Keratinocyte (primary cell): ENCODE results near the gene FBXO3. TPM values are rescaled to one million over a fixed set of nuclear protein-coding genes. Genes with fewer than 3 reads are reported as not detected.

ENCODE experiments used
- DNase-seq: peaks from one replicate; pipeline ENCODE4 v3.0.0-alpha.2; 2011; ENCODE audit warnings: low read depth, missing footprints, low spot score
- FAIRE-seq: peaks from 2 replicates; lab custom pipeline; 2011; peaks lifted over from hg19 to GRCh38; lab: Jason Lieb, UNC
- H2AFZ ChIP-seq: 2 replicates; pipeline ENCODE4 v1.6.0; 2012; ENCODE audit warnings: low read length, control low read depth, inconsistent platforms; ENCODE audit not compliant: control insufficient read depth
- H3K27ac ChIP-seq: 2 replicates; pipeline ENCODE4 v1.5.1; 2011; ENCODE audit warnings: low read length; ENCODE audit not compliant: control insufficient read depth, insufficient read depth
- H3K27me3 ChIP-seq: 3 replicates; pipeline ENCODE4 v1.6.0; 2011; ENCODE audit warnings: low read length; ENCODE audit not compliant: control insufficient read depth, insufficient read depth; ENCODE audit errors: extremely low read depth
- H3K36me3 ChIP-seq, 2 experiments: 2 replicates in 1 of 2; 3 replicates in 1 of 2; pipeline ENCODE4 v1.5.1; 2011; ENCODE audit warnings: low read length in 2 of 2, mild to moderate bottlenecking in 1 of 2; ENCODE audit not compliant: control insufficient read depth in 2 of 2, insufficient read depth in 2 of 2; ENCODE audit errors: extremely low read depth in 1 of 2
- H3K4me1 ChIP-seq: 3 replicates; pipeline ENCODE4 v1.5.1; 2011; ENCODE audit warnings: low read length; ENCODE audit not compliant: control insufficient read depth, insufficient read depth; ENCODE audit errors: extremely low read depth
- H3K4me2 ChIP-seq: 3 replicates; pipeline ENCODE4 v1.6.0; 2011; ENCODE audit warnings: low read depth, low read length; ENCODE audit not compliant: control insufficient read depth, insufficient read depth; ENCODE audit errors: extremely low read depth
- H3K4me3 ChIP-seq, 3 experiments: fragments of 200-600 bp in 1 of 3; sonication (generic) in 1 of 3; 2 replicates in 2 of 3; 3 replicates in 1 of 3; pipeline ENCODE4 v1.5.1; 2011 to 2016; ENCODE audit warnings: low read length in 3 of 3, mild to moderate bottlenecking in 3 of 3, control low read depth in 2 of 3, inconsistent platforms in 1 of 3, low read depth in 1 of 3, mixed read lengths in 1 of 3, mixed run types in 1 of 3, moderate library complexity in 1 of 3; ENCODE audit not compliant: control insufficient read depth in 2 of 3, insufficient read depth in 2 of 3; ENCODE audit errors: extremely low read depth in 1 of 3
- H3K79me2 ChIP-seq: 2 replicates; pipeline ENCODE4 v1.6.0; 2012; ENCODE audit warnings: low read length; ENCODE audit not compliant: control insufficient read depth, insufficient read depth
- H3K9ac ChIP-seq: 3 replicates; pipeline ENCODE4 v1.6.0; 2011; ENCODE audit warnings: low read length; ENCODE audit not compliant: control insufficient read depth, insufficient read depth; ENCODE audit errors: extremely low read depth
- H3K9me1 ChIP-seq: 3 replicates; pipeline ENCODE4 v1.6.0; 2011; ENCODE audit warnings: low read length; ENCODE audit not compliant: control insufficient read depth, insufficient read depth; ENCODE audit errors: extremely low read depth
- H3K9me3 ChIP-seq: 2 replicates; pipeline ENCODE4 v1.5.1; 2012; ENCODE audit warnings: low read depth, low read length; ENCODE audit not compliant: control insufficient read depth
- H4K20me1 ChIP-seq: 3 replicates; pipeline ENCODE4 v1.6.0; 2011; ENCODE audit warnings: low read length; ENCODE audit not compliant: control insufficient read depth, insufficient read depth; ENCODE audit errors: extremely low read depth
- EZH2 ChIP-seq: IDR thresholded peaks from one replicate; pipeline ENCODE4 v1.6.1; 2012; ENCODE audit warnings: inconsistent platforms, mild to moderate bottlenecking, low read length, moderate library complexity
- dilution Hi-C: fragments of 300-500 bp; cut with MboI; formaldehyde crosslinking; loops from one replicate; pipeline ENCODE4 v1.7.0; 2020; ENCODE audit warnings: low sequenced_read_pairs; ENCODE audit not compliant: extremely low pct_ligation_motif_present
- polyA plus RNA-seq, 5 experiments: library from polyadenylated mRNA; depleted of rRNA in 3 of 5; stranded (reverse) in 3 of 5; stranded (forward) in 1 of 5; unstranded in 1 of 5; fragments of >200 nt; gene quantifications; 1 replicate in 1 of 5; 2 replicates in 3 of 5; 3 replicates in 1 of 5; pipeline versions ENCODE4 v1.2.1 to v1.2.3, GENCODE V29; 2011 to 2012; ENCODE audit warnings: missing spikeins in 2 of 5, low read depth in 1 of 5, low replicate concordance in 1 of 5
- TF ChIP-seq, protein P1 (sequence below), 3 experiments: IDR thresholded peaks in 1 of 3; conservative IDR thresholded peaks in 1 of 3; optimal IDR thresholded peaks in 1 of 3; 2 replicates in 2 of 3; 3 replicates in 1 of 3; pipeline versions ENCODE3 to v1.5.1; 2011; ENCODE audit warnings: low read length in 3 of 3, mild to moderate bottlenecking in 3 of 3, moderate library complexity in 2 of 3, control low read depth in 1 of 3, inconsistent platforms in 1 of 3; ENCODE audit not compliant: insufficient read depth in 2 of 3; ENCODE audit errors: extremely low read depth in 1 of 3

The FBXO3 gene
- polyA plus RNA-seq, 1 donor (not counting 4 experiments of a cell fraction or from before 2014, with no cell fraction given): 68.6 TPM

DNA sequence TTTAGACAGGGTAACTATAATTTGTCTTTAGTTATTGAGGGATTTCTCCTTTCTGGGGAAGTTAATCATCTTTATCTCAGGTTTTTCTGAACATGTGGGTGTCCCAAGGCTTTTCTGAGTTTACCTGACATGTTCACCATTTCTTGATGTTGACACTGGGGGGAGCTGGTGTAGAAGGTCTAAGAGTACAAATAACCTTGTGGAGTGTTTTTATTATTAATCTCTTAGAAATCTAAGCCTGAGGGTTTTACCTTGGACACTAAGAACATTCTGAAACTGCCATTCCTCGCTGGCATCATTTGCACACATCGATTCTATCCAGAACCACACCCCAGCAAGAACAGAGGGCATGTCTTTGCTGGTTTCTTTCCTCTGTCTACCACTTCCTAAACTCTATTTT lies 58.1 kb downstream of the FBXO3 start:
- dilution Hi-C loops: no loop called here
- Histone ChIP-seq H3K27me3 (no peaks in the 10 kb centered on the region), H3K4me3 (peak overlapping the region in 1 of 3 experiments; percentile 19), H3K9me3 (no peaks in the 10 kb centered on the region), H3K4me2 (peak overlapping the region; percentile 74), H4K20me1 (peaks cover 2% of the 10 kb centered on the region), H3K79me2 (peaks cover 61% of the 10 kb centered on the region), H2AFZ (no peak overlapping the region), H3K9ac (peak overlapping the region; percentile 9), H3K27ac (peak overlapping the region; percentile 54), H3K4me1 (peaks cover 53% of the 10 kb centered on the region), H3K36me3 (peaks cover 25 to 55% of the 10 kb centered on the region in 2 experiments), H3K9me1 (no peaks in the 10 kb centered on the region)
- FAIRE-seq (peak; percentile 36), DNase-seq (peak; percentile 73)
- TF ChIP-seq, protein P1, sequence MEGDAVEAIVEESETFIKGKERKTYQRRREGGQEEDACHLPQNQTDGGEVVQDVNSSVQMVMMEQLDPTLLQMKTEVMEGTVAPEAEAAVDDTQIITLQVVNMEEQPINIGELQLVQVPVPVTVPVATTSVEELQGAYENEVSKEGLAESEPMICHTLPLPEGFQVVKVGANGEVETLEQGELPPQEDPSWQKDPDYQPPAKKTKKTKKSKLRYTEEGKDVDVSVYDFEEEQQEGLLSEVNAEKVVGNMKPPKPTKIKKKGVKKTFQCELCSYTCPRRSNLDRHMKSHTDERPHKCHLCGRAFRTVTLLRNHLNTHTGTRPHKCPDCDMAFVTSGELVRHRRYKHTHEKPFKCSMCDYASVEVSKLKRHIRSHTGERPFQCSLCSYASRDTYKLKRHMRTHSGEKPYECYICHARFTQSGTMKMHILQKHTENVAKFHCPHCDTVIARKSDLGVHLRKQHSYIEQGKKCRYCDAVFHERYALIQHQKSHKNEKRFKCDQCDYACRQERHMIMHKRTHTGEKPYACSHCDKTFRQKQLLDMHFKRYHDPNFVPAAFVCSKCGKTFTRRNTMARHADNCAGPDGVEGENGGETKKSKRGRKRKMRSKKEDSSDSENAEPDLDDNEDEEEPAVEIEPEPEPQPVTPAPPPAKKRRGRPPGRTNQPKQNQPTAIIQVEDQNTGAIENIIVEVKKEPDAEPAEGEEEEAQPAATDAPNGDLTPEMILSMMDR (optimal IDR thresholded peaks at IDR 0.05 in 1 of 3, IDR thresholded peaks at IDR 0.05 in 1 of 3, conservative IDR thresholded peaks at IDR 0.05 in 1 of 3; ENCODE audit: extremely low read depth in 1 of 3, insufficient read depth in 2 of 3, low read length in 3 of 3): peak; percentile 19 to 40 (median 32)
- TF ChIP-seq EZH2: no peak

GRCh38 chr11:33713856-33714398 lies 60.4 kb downstream of the FBXO3 start:
- peaks cover 43% of the 10 kb centered on the region for H3K4me1 ChIP-seq
- no peak overlapping the region for H2AFZ ChIP-seq
- DNase-seq (no peak), FAIRE-seq (peak; percentile 46)
- H3K36me3 ChIP-seq: peaks cover 28 to 65% of the 10 kb centered on the region in 2 experiments
- no peaks in the 10 kb centered on the region for H3K9me3 ChIP-seq
- no peak overlapping the region for H3K4me3 ChIP-seq
- no peak overlapping the region for H3K9ac ChIP-seq
- no peaks in the 10 kb centered on the region for H3K27me3 ChIP-seq
- no peaks in the 10 kb centered on the region for H3K9me1 ChIP-seq
- H3K79me2 ChIP-seq: peaks cover 52% of the 10 kb centered on the region
- TF ChIP-seq EZH2: no peak
- TF ChIP-seq, protein P1 (optimal IDR thresholded peaks at IDR 0.05 in 1 of 3, IDR thresholded peaks at IDR 0.05 in 1 of 3, conservative IDR thresholded peaks at IDR 0.05 in 1 of 3; ENCODE audit: extremely low read depth in 1 of 3, insufficient read depth in 2 of 3, low read length in 3 of 3): no peak
- dilution Hi-C loops: no loop called here
- H3K4me2 ChIP-seq: no peak overlapping the region
- H4K20me1 ChIP-seq: peaks cover 2% of the 10 kb centered on the region
- H3K27ac ChIP-seq: no peak overlapping the region
